Stimulated activated CD8-positive, alpha-beta memory T cell treated with anti-CD3 and anti-CD28 coated beads, Interleukin-4, amount 100 ng/mL, for 48 hours (primary cell): ENCODE data around the gene ASF1A.
"Not testable (repeated sequence)": the region's sequence is repeated elsewhere in the genome, so short reads cannot be mapped to it uniquely, and the experiment has no call there.

Source experiments
- DNase-seq: peaks from one replicate; pipeline ENCODE4 v3.0.0-alpha.2; 2020

The ASF1A gene

GRCh38 chr6:118893807-118894424, at the start of gene ASF1A:
Gene ASF1A, plus strand, starts transcription at chr6:118894152. Its CDS starts 262 bp downstream, at chr6:118894414.
- DNase-seq = peak; percentile 95

GRCh38 chr6:118844915-118845314, 49.0 kb upstream of the ASF1A start:
- no peak for DNase-seq

GRCh38 chr6:118853408-118853807, 40.5 kb upstream of the ASF1A start:
- DNase-seq = no peak

- DNase-seq = no peak
These were observed 37.7 kb upstream of the ASF1A start for GRCh38 chr6:118856301-118856700.

GRCh38 chr6:118859517-118860064, 34.4 kb upstream of the ASF1A start:
- DNase-seq = no peak

GRCh38 chr6:118860363-118860762, 33.6 kb upstream of the ASF1A start:
- DNase-seq = no peak

- no peak for DNase-seq
These were observed 33.1 kb upstream of the ASF1A start for GRCh38 chr6:118860880-118861279.

GRCh38 chr6:118862443-118862842, 31.5 kb upstream of the ASF1A start:
- no peak for DNase-seq

GRCh38 chr6:118864341-118865099, 29.4 kb upstream of the ASF1A start:
- DNase-seq = no peak

- no peak for DNase-seq
These were observed 28.9 kb upstream of the ASF1A start for GRCh38 chr6:118865100-118865391.

- no peak for DNase-seq
These were observed 26.8 kb upstream of the ASF1A start for GRCh38 chr6:118867181-118867580.

- not testable (repeated sequence) for DNase-seq
These were observed 25.1 kb upstream of the ASF1A start for GRCh38 chr6:118868901-118869300.

- no peak for DNase-seq
These were observed 24.6 kb upstream of the ASF1A start for GRCh38 chr6:118869350-118869749.

GRCh38 chr6:118869894-118870589, 23.9 kb upstream of the ASF1A start:
- DNase-seq = no peak

GRCh38 chr6:118871331-118871730, 22.6 kb upstream of the ASF1A start:
- DNase-seq = no peak

GRCh38 chr6:118872318-118872717, 21.6 kb upstream of the ASF1A start:
- no peak for DNase-seq

- DNase-seq = no peak
These were observed 21.2 kb upstream of the ASF1A start for GRCh38 chr6:118872726-118873125.

GRCh38 chr6:118873239-118873638, 20.7 kb upstream of the ASF1A start:
- no peak for DNase-seq

- DNase-seq = no peak
These were observed 18.3 kb upstream of the ASF1A start for GRCh38 chr6:118875672-118876071.

- no peak for DNase-seq
These were observed 17.8 kb upstream of the ASF1A start for GRCh38 chr6:118876198-118876597.

- no peak for DNase-seq
These were observed 17.1 kb upstream of the ASF1A start for GRCh38 chr6:118876814-118877213.

GRCh38 chr6:118877806-118878205, 16.1 kb upstream of the ASF1A start:
- DNase-seq = no peak

- no peak for DNase-seq
These were observed 12.3 kb upstream of the ASF1A start for GRCh38 chr6:118881440-118882313.
